NCI-H524 (cell line): ENCODE measurements around the gene PRR36.
A peak's percentile ranks its signal among the peaks of the same experiment; 100 is the strongest.
"Not testable (repeated sequence)": the region's sequence is repeated elsewhere in the genome, so short reads cannot be mapped to it uniquely, and the experiment has no call there.

Experiments
- DNase-seq, 2 experiments: peaks; one replicate each; lab custom pipeline; 2025; lab: John Stamatoyannopoulos, UW

Gene PRR36

GRCh38 chr19:7899751-7900378 lies 25.7 kb upstream of the PRR36 start:
- DNase-seq: peak; percentile 53 to 78

- no peak for DNase-seq
These were observed 24.8 kb upstream of the PRR36 start for GRCh38 chr19:7898967-7899366.

- DNase-seq: no peak
These were observed 23.1 kb upstream of the PRR36 start for GRCh38 chr19:7897292-7897691.

- DNase-seq: no peak
These were observed 21.4 kb upstream of the PRR36 start for GRCh38 chr19:7895565-7895964.

GRCh38 chr19:7894612-7895309 lies 20.6 kb upstream of the PRR36 start:
- no peak for DNase-seq

GRCh38 chr19:7893362-7894101 lies 19.3 kb upstream of the PRR36 start:
- not testable (repeated sequence) for DNase-seq

- no peak for DNase-seq
These were observed 14.6 kb upstream of the PRR36 start for GRCh38 chr19:7888826-7889217.

GRCh38 chr19:7888145-7888825 lies 14.1 kb upstream of the PRR36 start, which contains the start of gene LRRC8E:
TSS of gene LRRC8E (plus strand) at chr19:7888510. CDS start at chr19:7895604, 7,094 bp downstream.
- DNase-seq: no peak

- no peak for DNase-seq
These were observed 13.4 kb upstream of the PRR36 start for GRCh38 chr19:7887408-7888144.

- DNase-seq: no peak
These were observed 11.6 kb upstream of the PRR36 start for GRCh38 chr19:7885818-7886217.

GRCh38 chr19:7883796-7884570 lies 9.8 kb upstream of the PRR36 start:
- DNase-seq: no peak

- DNase-seq: no peak
These were observed 8.9 kb upstream of the PRR36 start for GRCh38 chr19:7883105-7883504.

- DNase-seq: no peak
These were observed 7.7 kb upstream of the PRR36 start for GRCh38 chr19:7881910-7882309.

GRCh38 chr19:7879836-7880235 lies 5.6 kb upstream of the PRR36 start:
- peak; percentile 42 to 70 for DNase-seq

GRCh38 chr19:7879111-7879807 lies 5.1 kb upstream of the PRR36 start:
- DNase-seq: peak; percentile 74

- no peak for DNase-seq
These were observed 3.2 kb upstream of the PRR36 start for GRCh38 chr19:7877249-7877836.

- no peak for DNase-seq
These were observed 695 bp upstream of the PRR36 start for GRCh38 chr19:7874897-7875273.

GRCh38 chr19:7873304-7874075 lies 700 bp downstream of the PRR36 start:
- DNase-seq: no peak
